Renal cortical epithelial cell (primary cell): ENCODE measurements around the gene SIGLEC14. TPM values are rescaled to one million over a fixed set of nuclear protein-coding genes. Genes with fewer than 3 reads are reported as not detected.

ENCODE experiments used
- DNase-seq: peaks from one replicate; pipeline ENCODE4 v3.0.0-alpha.2; 2011; ENCODE audit warnings: low read depth
- total RNA-seq: library from RNA; depleted of rRNA; stranded (reverse); fragments of >200 nt; gene quantifications from 2 replicates; pipeline ENCODE4 v1.2.3, GENCODE V29; 2014

Gene SIGLEC14
- total RNA-seq, 1 donor from 2014 or later = not detected

DNA sequence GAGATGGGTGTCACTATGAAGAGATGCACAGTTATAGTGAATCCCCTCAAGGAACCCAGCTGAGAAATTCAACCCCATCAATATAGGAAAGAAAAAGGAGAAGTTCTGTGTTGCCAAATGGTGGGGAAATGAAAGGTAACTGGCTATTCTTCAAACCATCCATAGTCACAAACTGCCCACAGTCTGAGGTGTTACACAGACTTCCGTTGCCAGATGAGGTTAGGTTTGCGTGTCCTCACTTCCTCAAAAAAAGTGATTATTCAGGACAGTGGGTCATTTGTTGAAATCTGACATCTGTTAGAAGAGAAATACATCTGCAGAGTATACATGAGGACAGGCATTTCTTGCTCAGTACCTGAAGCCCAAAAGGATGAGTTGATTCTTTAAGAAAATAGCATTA is 25.4 kb downstream of the SIGLEC14 start:
- DNase-seq = no peak

DNA sequence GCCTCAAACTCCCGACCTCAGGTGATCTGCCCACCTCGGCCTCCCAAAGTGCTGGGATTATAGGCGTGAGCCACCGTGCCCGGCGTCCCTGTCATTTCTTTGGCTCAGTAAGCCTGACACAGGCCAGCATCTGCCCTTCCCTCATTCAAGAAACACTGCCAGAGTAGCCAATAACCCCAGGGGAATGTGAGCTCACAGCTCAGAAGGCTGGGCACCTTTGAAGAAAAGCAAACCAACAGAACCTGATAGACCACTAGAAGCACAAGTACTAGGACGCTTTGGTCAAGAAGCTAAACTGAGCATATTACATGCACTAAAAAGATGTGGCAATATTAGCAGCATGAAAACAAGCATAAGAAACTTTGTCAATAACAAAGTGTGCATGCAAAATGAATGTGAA is 30.6 kb downstream of the SIGLEC14 start:
- no peak for DNase-seq

GRCh38 chr19:51614789-51615188 is 31.8 kb downstream of the SIGLEC14 start:
- no peak for DNase-seq

GRCh38 chr19:51610576-51610975 is 36.0 kb downstream of the SIGLEC14 start:
- DNase-seq = no peak

DNA sequence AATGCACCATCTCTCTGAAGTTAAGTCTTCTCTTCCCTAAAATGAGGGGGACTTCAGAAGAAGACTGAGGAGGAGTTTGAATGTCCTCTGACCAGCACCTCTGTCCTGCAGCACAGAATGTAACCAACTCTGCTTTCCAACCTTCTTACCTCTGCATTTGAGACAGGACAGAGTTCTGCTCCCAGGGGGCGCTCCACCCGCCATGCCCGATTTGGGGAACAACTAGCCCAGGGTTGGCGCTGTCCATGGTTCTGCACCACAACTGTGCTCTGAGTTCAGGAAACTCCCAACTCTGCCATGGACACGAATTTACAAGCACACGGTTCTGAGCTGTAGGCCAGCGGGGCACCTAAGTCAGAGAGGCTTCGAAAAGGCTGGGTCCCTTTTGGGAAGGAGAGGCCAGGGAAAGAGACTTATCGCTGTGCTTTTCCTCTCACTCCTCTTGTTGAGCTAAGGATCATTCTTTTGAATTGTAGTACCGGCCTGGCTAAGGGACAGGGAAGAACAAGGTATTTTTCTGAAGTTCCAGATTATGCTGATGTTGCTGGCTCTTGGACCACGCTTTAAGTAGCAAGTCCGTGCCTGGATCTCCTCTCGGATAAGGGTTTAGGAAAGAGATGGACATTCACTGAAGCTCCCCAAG is 38.6 kb downstream of the SIGLEC14 start:
- DNase-seq = peak; percentile 24

GRCh38 chr19:51607077-51607476 is 39.5 kb downstream of the SIGLEC14 start:
- DNase-seq = no peak

DNA sequence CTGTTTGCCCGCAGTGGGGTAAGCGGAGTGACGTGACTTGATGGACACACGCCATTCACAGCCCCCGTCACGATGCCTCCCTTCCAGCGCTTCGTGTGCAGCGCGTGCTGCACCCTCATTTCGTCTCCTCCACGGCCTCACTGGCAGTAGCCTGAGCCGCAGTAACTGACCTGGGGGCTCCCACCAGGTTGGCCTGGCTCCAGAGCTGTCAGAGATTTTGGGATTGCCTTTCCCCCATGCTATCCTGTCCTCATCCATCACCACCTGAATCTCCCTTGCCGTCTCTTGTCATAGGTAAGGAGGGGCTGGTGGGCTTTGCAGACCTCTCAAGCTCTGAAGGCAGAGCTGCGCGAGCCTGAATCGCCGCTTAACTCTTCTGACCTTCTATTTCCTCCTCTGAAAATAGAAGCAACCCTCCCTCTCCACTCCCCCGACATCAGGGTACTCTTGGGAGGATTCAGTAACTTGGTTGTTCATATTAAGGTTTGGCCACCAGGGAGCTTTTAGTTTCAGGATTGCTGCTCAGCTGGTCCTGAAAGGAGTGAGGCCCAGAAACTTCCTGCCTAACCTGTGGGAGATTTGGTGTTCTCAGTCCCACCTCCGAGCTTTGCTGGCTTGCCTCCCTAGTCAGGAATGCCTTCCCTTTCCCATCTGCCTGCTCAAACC is 44.3 kb downstream of the SIGLEC14 start:
- DNase-seq = no peak

DNA sequence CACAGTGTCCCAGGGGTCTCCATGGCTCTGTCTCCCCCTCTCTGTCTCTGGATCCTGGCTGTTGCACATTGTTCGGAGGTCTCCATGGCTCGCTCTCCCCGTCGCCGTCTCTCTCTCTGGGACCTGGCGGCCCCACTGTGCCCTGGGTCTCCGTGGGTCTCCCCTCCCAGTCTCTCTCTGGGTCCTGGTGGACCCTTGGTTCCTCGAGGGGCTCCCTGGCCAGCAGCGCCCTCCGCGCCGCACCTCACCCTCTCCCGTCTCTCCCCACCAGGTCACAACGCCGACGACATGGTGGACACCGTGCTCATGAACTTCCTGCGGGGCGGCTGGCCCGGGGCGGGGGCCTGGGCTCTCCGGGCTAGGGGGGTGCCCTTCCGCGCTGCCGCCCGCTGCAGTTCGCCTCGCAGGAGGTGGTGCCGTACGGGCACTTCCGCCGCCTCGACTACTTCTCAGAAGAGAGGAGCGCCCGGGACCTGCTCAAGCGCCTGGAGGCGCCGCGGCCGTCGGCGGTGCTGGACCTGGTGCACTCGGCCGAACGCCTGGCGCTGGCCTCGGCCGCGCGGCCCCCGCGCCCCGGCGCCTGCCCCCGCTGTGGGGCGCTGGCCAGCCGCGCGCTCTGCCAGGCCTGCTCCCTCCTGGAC is 45.6 kb downstream of the SIGLEC14 start:
- no peak for DNase-seq

DNA sequence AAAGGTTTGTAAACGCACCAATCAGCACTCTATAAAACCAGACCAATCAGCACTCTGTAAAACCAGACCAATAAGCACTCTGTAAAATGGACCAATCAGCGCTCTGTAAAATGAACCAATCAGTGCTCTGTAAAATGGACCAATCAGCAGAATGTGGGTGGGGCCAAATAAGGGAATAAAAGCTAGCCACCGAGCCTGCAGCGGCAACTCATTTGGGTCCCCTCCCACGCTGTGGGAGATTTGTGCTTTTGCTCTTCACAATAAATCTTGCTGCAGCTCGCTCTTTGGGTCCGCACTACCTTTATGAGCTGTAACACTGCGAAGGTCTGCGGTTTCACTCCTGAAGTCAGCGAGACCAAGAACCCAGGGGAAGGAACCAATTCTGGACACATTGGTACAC is 47.5 kb downstream of the SIGLEC14 start:
- no peak for DNase-seq

DNA sequence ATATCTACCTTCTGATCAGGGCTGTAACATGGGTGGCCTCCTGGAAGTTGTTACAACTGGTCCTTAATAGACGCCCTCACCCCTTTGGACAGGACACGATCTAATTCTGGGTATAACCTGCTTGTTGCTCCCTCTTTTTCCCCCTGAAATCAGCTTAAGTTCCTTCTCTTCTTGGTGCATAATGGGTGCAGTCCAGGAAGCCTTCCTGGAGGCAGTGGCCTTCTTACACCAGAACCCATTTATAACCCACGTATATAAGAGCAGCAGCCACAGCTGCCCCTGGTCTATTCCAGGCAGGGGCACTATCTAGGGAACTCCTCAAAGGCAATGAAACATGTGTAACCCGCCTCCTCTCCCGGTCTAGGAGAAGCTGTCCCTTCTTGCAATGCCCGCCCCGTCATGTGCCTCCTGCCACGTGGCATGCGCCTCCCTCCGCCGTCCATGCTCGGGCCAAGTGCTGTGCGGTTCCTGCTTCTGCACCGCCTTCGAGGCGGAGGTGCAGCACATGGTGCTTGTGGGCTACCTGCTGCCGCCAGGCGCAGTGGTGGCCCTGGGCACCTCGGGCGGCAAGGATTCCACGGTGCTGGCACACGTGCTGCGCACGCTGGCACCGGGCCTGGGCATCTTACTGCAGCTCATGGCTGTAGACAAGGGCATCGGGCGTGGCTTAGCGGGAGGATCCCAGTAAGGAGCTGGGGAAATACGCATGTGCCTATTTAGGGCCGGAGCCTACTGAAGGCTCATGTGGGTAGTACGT is 48.3 kb downstream of the SIGLEC14 start:
- DNase-seq = no peak

DNA sequence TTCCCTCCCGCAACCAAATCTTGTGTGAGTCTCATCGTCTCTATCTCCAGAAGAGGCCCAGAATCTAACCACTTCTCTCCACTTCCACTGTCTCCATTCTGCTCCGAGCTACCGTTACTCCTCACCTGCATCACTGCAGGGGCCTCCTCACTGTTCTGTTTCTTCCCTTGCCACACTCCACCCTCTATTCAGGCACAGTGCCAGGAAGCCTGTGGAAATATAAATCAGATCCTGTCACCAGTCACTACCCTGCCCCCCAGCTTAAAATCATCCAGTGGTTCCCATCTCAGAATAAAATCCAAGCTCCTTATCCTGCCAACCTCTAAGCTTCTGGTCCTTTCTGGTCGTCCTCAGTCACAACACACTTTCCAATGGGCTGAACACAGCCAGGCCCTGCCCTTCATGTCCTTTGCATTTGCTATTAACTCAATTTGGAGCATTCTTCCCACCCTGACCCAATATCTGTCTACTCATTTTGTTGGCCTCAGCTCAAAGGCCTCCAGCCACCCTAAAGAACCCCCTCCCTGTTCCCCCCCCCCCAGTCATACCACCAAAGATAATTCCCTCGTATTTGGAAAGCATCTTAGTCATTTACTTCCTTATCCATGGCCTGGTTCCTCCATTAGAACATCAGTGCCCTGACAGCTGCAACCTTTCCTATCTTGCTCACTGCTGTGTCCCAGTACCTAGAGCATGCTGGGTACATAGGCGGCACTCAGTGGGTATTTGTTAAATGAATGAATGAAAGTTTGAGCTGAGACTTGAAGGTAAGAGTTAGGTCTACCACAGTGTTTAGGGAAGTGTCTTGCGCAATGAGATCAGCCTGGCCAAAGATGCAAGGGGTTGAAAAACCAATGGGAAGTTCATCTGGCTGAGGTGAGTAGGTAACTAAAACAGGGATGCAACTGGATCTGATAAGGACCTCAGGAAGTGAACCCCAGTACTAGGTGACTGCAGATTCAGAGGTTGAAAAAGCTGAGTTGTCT is 51.1 kb downstream of the SIGLEC14 start:
- DNase-seq = no peak

GRCh38 chr19:51594774-51595109 is 51.9 kb downstream of the SIGLEC14 start:
- no peak for DNase-seq

GRCh38 chr19:51593969-51594773 is 52.5 kb downstream of the SIGLEC14 start:
- peak; percentile 93 for DNase-seq

DNA sequence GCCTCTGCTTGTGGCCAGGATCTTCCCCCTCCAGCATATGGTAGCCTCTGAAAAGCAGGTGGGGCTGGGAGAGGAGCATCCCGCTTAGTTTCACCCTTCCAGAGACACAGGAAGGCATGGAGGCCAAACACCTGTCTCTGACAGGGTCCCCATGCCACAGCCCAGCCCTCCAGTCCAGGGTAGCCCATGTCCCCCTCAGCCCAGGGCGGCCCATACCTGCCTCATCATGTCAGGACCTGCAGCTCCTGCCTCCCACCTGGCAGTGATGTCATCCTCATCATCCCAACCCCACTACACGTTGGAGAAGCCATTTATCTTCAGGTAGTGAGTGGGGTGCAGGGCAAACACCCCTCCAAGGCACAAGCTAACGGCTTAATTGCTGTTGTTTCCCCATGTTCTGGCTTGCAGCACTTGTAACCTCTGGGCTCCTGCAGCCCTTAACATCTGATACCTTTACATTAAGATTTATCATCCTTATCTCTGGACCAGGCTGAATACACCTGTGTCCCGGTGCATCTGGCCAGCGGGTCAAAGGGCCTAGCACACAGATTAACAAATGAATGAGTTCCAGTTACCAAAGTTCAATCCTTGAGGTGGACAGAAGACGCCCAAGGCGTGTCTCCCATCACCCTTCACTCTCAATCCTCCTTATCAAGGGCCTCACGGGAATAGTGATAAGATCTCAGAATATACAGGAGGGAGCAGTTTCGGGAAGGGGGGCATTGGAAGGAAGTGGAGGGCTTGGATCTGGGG is 53.3 kb downstream of the SIGLEC14 start:
- no peak for DNase-seq

Other genes starting within 250 kb of the SIGLEC14 start
- not detected in 2 replicates for gene SIGLEC10, start 229.2 kb downstream of the SIGLEC14 start, total RNA-seq
- gene SIGLEC8, start 188.4 kb downstream of the SIGLEC14 start, total RNA-seq = not detected in 2 replicates
- not detected in 2 replicates for gene CEACAM18, start 168.3 kb downstream of the SIGLEC14 start, total RNA-seq
- gene SIGLEC12, start 145.0 kb downstream of the SIGLEC14 start, total RNA-seq = not detected in 2 replicates
- not detected in 2 replicates for gene SIGLEC6, start 115.2 kb downstream of the SIGLEC14 start, total RNA-seq
- gene ZNF175, start 75.5 kb downstream of the SIGLEC14 start, total RNA-seq = 3.3 and 12.5 TPM in 2 replicates
- gene SIGLEC5, start 16.4 kb downstream of the SIGLEC14 start, total RNA-seq = not detected in 2 replicates
- gene SPACA6, start 46.5 kb upstream of the SIGLEC14 start, total RNA-seq = 1.7 and 3.5 TPM in 2 replicates
- gene HAS1, start 77.2 kb upstream of the SIGLEC14 start, total RNA-seq = 0.17 TPM in 1 of 2 replicates, not detected in the other
- gene FPR1, start 105.1 kb upstream of the SIGLEC14 start, total RNA-seq = 0.40 and 0.69 TPM in 2 replicates
- gene FPR2, start 114.4 kb upstream of the SIGLEC14 start, total RNA-seq = 0.10 TPM in 1 of 2 replicates, not detected in the other
- not detected in 2 replicates for gene FPR3, start 148.3 kb upstream of the SIGLEC14 start, total RNA-seq
- 3.0 and 14.7 TPM in 2 replicates for gene ZNF577, start 241.1 kb upstream of the SIGLEC14 start, total RNA-seq